GM12878 (cell line): ENCODE measurements around the gene SAMD9L. TPM values are rescaled to one million over a fixed set of nuclear protein-coding genes. Genes with fewer than 3 reads are reported as not detected.

Source experiments
- ATAC-seq: fragments of 200-7000 bp; cut with Tn5 transposase; 3 replicates; pipeline ENCODE4 v1.9.1; 2020; ENCODE audit warnings: mild to moderate bottlenecking, moderate library complexity
- BruUV-seq: library from RNA; stranded (reverse); fragments of 400-500 nt; replicated peaks from 2 replicates; lab custom pipeline; 2021; lab: Mats Ljungman, UMichigan
- CTCF ChIA-PET: fragments of 300-600 bp; sonication (Branson Sonifier 250); formaldehyde crosslinking; extraction: SDS; loops from one replicate; lab custom pipeline; 2021; ENCODE audit warnings: inconsistent platforms; lab: Yijun Ruan, JAX
- POLR2A ChIA-PET: fragments of 350-600 bp; formaldehyde crosslinking; extraction: SDS; loops from one replicate; lab custom pipeline; 2021; ENCODE audit warnings: inconsistent platforms; lab: Charles Lee
- RAD21 ChIA-PET: fragments of 300-600 bp; sonication (Branson Sonifier 250); formaldehyde crosslinking; loops from one replicate; lab custom pipeline; 2023; ENCODE audit warnings: antibody characterized with exemption; ENCODE audit not compliant: unreplicated experiment; lab: Charles Lee
- SMC1A ChIA-PET: fragments of 300-600 bp; sonication (Branson Sonifier 250); formaldehyde crosslinking; loops from one replicate; lab custom pipeline; 2023; ENCODE audit not compliant: unreplicated experiment, uncharacterized antibody; lab: Charles Lee
- DNase-seq: peaks from one replicate; pipeline ENCODE4 v3.0.0-alpha.2; 2011; ENCODE audit warnings: low read depth, low spot score
- FAIRE-seq: peaks from 3 replicates; lab custom pipeline; 2011; peaks lifted over from hg19 to GRCh38; lab: Jason Lieb, UNC
- H2AFZ ChIP-seq: 2 replicates; pipeline ENCODE4 v1.6.0; 2011; ENCODE audit warnings: low read depth, low read length, control low read depth; ENCODE audit not compliant: control insufficient read depth
- H3K27ac ChIP-seq: 2 replicates; pipeline ENCODE4 v1.5.1; 2011; ENCODE audit warnings: control low read depth; ENCODE audit not compliant: control insufficient read depth, insufficient read depth
- H3K27me3 ChIP-seq, 2 experiments: replicated peaks in 1 of 2; 2 replicates each; pipeline versions ENCODE4 v1.6.0 to v1.6.1; 2011; ENCODE audit warnings: low read length in 1 of 2; ENCODE audit not compliant: control insufficient read depth in 2 of 2, insufficient read depth in 2 of 2
- H3K36me3 ChIP-seq, 2 experiments: 2 replicates each; pipeline ENCODE4 v1.5.1; 2011; ENCODE audit warnings: low read length in 1 of 2; ENCODE audit not compliant: control insufficient read depth in 2 of 2, insufficient read depth in 2 of 2
- H3K4me1 ChIP-seq: 2 replicates; pipeline ENCODE4 v1.6.1; 2011; ENCODE audit warnings: mild to moderate bottlenecking, low read length, moderate library complexity, mixed read lengths; ENCODE audit not compliant: control insufficient read depth, insufficient read depth
- H3K4me2 ChIP-seq: 2 replicates; pipeline ENCODE4 v1.6.0; 2011; ENCODE audit warnings: control low read depth; ENCODE audit not compliant: control insufficient read depth, insufficient read depth
- H3K4me3 ChIP-seq: fragments of 200-600 bp; sonication (generic); 2 replicates; pipeline ENCODE4 v1.5.1; 2016
- H3K79me2 ChIP-seq: 2 replicates; pipeline ENCODE4 v1.6.0; 2011; ENCODE audit warnings: low read length; ENCODE audit not compliant: control insufficient read depth, insufficient read depth
- H3K9ac ChIP-seq: 2 replicates; pipeline ENCODE4 v1.8.0; 2011; ENCODE audit warnings: low read length, control low read depth, mixed read lengths; ENCODE audit not compliant: control insufficient read depth, insufficient read depth
- H3K9me3 ChIP-seq: replicated peaks from 3 replicates; pipeline ENCODE4 v1.5.1; 2011; ENCODE audit warnings: mild to moderate bottlenecking, low read length; ENCODE audit not compliant: control insufficient read depth, insufficient read depth
- H4K20me1 ChIP-seq: 2 replicates; pipeline ENCODE4 v1.6.0; 2011; ENCODE audit not compliant: control insufficient read depth, insufficient read depth
- BMI1 ChIP-seq: fragments of 450-650 bp; IDR thresholded peaks from 2 replicates; pipeline ENCODE4 v1.6.1; 2016; ENCODE audit warnings: mild to moderate bottlenecking, moderate library complexity, borderline replicate concordance
- CHD2 ChIP-seq: IDR thresholded peaks from 2 replicates; pipeline ENCODE4 v1.6.1; 2011; ENCODE audit warnings: low read depth, low read length, improper control_type of control experiment, borderline replicate concordance
- FOXK2 ChIP-seq: fragments of 450-650 bp; IDR thresholded peaks from 2 replicates; pipeline ENCODE4 v1.6.1; 2017; ENCODE audit warnings: mild to moderate bottlenecking, moderate library complexity
- FOXM1 ChIP-seq: IDR thresholded peaks from 2 replicates; pipeline ENCODE4 v1.6.1; 2012; ENCODE audit warnings: low read depth, mild to moderate bottlenecking, inconsistent platforms, low read length, moderate library complexity
- GABPA ChIP-seq: IDR thresholded peaks from 2 replicates; pipeline ENCODE4 v1.6.1; 2014; ENCODE audit warnings: antibody characterized with exemption, low read depth, mild to moderate bottlenecking, inconsistent platforms
- JUND ChIP-seq: IDR thresholded peaks from 2 replicates; pipeline ENCODE4 v1.6.1; 2012; ENCODE audit warnings: low read depth, mild to moderate bottlenecking, low read length, improper control_type of control experiment, moderate library complexity
- KDM1A ChIP-seq: fragments of 200-600 bp; sonication (generic); IDR thresholded peaks from 2 replicates; pipeline ENCODE4 v1.6.1; 2016; ENCODE audit warnings: borderline replicate concordance
- KLF5 ChIP-seq: fragments of 450-650 bp; IDR thresholded peaks from 2 replicates; pipeline ENCODE4 v1.6.1; 2014; ENCODE audit warnings: mild to moderate bottlenecking; ENCODE audit not compliant: partially characterized antibody
- MTA2 ChIP-seq: fragments of 450-650 bp; IDR thresholded peaks from 2 replicates; pipeline ENCODE4 v1.6.1; 2016; ENCODE audit warnings: low read depth, mild to moderate bottlenecking, moderate library complexity
- NBN ChIP-seq: fragments of 450-650 bp; IDR thresholded peaks from 2 replicates; pipeline ENCODE4 v1.6.1; 2016
- NRF1 ChIP-seq: conservative IDR thresholded peaks from 2 replicates; pipeline ENCODE4 v1.6.1; 2011; ENCODE audit warnings: mild to moderate bottlenecking, low read depth, low read length, improper control_type of control experiment
- PBX3 ChIP-seq: IDR thresholded peaks from 2 replicates; pipeline ENCODE4 v1.6.1; 2011; ENCODE audit warnings: mild to moderate bottlenecking, low read depth, low read length, moderate library complexity; ENCODE audit not compliant: insufficient replicate concordance
- RCOR1 ChIP-seq: conservative IDR thresholded peaks from 2 replicates; pipeline ENCODE4 v1.6.1; 2012; ENCODE audit warnings: low read depth, low read length, improper control_type of control experiment
- SMAD1 ChIP-seq: fragments of 450-650 bp; IDR thresholded peaks from 2 replicates; pipeline ENCODE4 v1.6.1; 2018; ENCODE audit warnings: mild to moderate bottlenecking, low read depth; ENCODE audit not compliant: partially characterized antibody
- SMARCA5 ChIP-seq: fragments of 450-650 bp; IDR thresholded peaks from 2 replicates; pipeline ENCODE4 v1.6.1; 2017; ENCODE audit warnings: mild to moderate bottlenecking
- ZBED1 ChIP-seq: IDR thresholded peaks from 2 replicates; pipeline ENCODE4 v1.6.1; 2016; ENCODE audit warnings: borderline replicate concordance
- ZBTB33 ChIP-seq: fragments of 450-650 bp; IDR thresholded peaks from 2 replicates; pipeline ENCODE4 v1.6.1; 2017; ENCODE audit warnings: mild to moderate bottlenecking
- ZNF384 ChIP-seq: IDR thresholded peaks from 2 replicates; pipeline ENCODE4 v1.6.1; 2012; ENCODE audit warnings: low read depth, mild to moderate bottlenecking, low read length, improper control_type of control experiment, borderline replicate concordance
- WGBS: methylation state at CpG from one replicate; pipeline ENCODE4 v1.1.6; 2016; ENCODE audit warnings: low lambda C conversion rate; ENCODE audit not compliant: insufficient replicate concordance, insufficient coverage; ENCODE audit errors: missing lambda C conversion rate; 5-methylcytosine and 5-hydroxymethylcytosine counted together
- in situ Hi-C: fragments of 300-500 bp; cut with MboI; formaldehyde crosslinking; loops from 9 replicates; pipeline ENCODE4 v1.14.3; 2018; ENCODE audit warnings: mixed read lengths
- intact Hi-C: fragments of 100-400 bp; cut with micrococcal nuclease; formaldehyde crosslinking; loops from one replicate; pipeline ENCODE4 v1.14.2; 2022; ENCODE audit not compliant: unreplicated experiment
- polyA plus RNA-seq, 11 experiments: library from polyadenylated mRNA; depleted of rRNA in 4 of 11; unstranded in 6 of 11; stranded (reverse) in 5 of 11; fragments of >200 nt; fragmentation: Nextera tagmentation in 4 of 11; fragmentation: Illumina TruSeq in 1 of 11; extraction: Ambion mirVana in 4 of 11; extraction: Trizol in 1 of 11; gene quantifications; 1 replicate in 1 of 11; 2 replicates in 10 of 11; pipeline versions ENCODE4 v1.2.1 to v1.2.3, GENCODE V29; 2011 to 2016; ENCODE audit warnings: inconsistent platforms in 2 of 11, missing spikeins in 2 of 11, low read depth in 1 of 11
- total RNA-seq, 4 experiments: library from RNA; depleted of rRNA in 3 of 4; stranded (reverse); fragments of >200 nt in 3 of 4; fragmentation: Illumina TruSeq in 1 of 4; extraction: Trizol in 1 of 4; gene quantifications; 2 replicates each; pipeline versions ENCODE4 v1.2.1 to v1.2.3, GENCODE V29; 2013 to 2021
- TF ChIP-seq, protein P1 (sequence below): fragments of 450-650 bp; IDR thresholded peaks from 2 replicates; pipeline ENCODE4 v1.6.1; 2016; ENCODE audit warnings: mild to moderate bottlenecking

Gene SAMD9L
- total and polyA plus RNA-seq, 10 of the 15 experiments (the other 5 are each of a cell fraction or from before 2014, with no cell fraction given), result 22.3 to 51.3 (median 29.6) TPM

DNA sequence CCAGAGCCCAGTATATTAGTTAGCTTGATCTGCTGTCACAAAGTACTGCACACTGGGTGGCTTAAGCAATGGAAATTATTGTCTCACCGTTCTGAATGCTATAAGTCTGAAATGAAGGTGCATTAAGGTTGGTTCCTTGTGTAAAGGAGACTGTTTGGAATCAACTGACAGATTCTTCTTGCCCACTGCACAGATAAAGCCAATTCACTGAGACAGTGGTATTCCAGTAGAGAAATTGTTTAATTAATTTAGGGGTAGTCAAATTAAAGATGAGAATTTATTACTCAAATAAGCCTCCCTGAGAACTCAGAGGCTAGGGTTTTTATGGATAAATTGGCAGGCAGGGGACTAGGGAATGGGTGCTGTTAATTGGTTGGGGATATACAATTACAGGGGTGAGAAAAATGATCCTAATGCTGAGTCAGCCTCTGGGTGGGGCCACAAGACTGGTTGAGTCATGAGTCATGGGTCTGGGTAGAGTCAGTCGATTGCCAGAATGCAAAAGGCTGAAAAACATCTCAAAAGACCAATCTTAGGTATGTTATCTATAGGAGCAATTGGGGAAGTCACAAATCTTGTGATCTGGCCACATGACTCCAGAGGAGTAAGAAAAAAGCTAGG lies 23.5 kb upstream of the SAMD9L start:
- in situ Hi-C loops, result no loop called here
- BruUV-seq, result no TSS peak
- FAIRE-seq (no peak), DNase-seq (no peak), ATAC-seq (no peak)
- Histone ChIP-seq H3K9me3 (peaks cover 8% of the 10 kb centered on the region; the same call in 2 of the 3 replicates), H3K27me3 (no peaks in the 10 kb centered on the region), H3K36me3 (no peaks in the 10 kb centered on the region), H3K9ac (no peak overlapping the region), H3K4me2 (no peak overlapping the region), H3K27ac (no peak overlapping the region), H3K4me1 (no peaks in the 10 kb centered on the region), H3K79me2 (no peaks in the 10 kb centered on the region), H3K4me3 (no peak overlapping the region), H4K20me1 (no peaks in the 10 kb centered on the region), H2AFZ (no peak overlapping the region)
- POLR2A ChIA-PET, result interaction anchor here (0.6 kb wide), 1 partner anchor 34 kb away, joined by 3 read pairs; no protein-coding TSS in a partner anchor
- TF ChIP-seq ZBED1 (no peak), KDM1A (no peak), NRF1 (no peak), ZBTB33 (no peak), MTA2 (no peak), KLF5 (no peak), SMARCA5 (no peak), FOXK2 (no peak), RCOR1 (no peak), FOXM1 (no peak), CHD2 (no peak), GABPA (no peak), BMI1 (no peak), SMAD1 (no peak), NBN (no peak), ZNF384 (no peak), PBX3 (no peak), JUND (no peak)
- TF ChIP-seq, protein P1, sequence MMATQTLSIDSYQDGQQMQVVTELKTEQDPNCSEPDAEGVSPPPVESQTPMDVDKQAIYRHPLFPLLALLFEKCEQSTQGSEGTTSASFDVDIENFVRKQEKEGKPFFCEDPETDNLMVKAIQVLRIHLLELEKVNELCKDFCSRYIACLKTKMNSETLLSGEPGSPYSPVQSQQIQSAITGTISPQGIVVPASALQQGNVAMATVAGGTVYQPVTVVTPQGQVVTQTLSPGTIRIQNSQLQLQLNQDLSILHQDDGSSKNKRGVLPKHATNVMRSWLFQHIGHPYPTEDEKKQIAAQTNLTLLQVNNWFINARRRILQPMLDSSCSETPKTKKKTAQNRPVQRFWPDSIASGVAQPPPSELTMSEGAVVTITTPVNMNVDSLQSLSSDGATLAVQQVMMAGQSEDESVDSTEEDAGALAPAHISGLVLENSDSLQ, result no peak
- WGBS, result 0% methylated on average over 2 of the region's 2 CpGs
- CTCF ChIA-PET, result interaction anchor here (0.9 kb wide), 1 partner anchor 37 kb away, joined by 3 read pairs; no protein-coding TSS in a partner anchor
- intact Hi-C loops, result no loop called here
- RAD21 ChIA-PET, result no interaction called here
- SMC1A ChIA-PET, result interaction anchor here (1.5 kb wide), 1 partner anchor 43 kb away, joined by 5 read pairs; no protein-coding TSS in a partner anchor
